BE2C (cell line): ENCODE data around the gene NT5M.

Experiments used
- DNase-seq: peaks from one replicate; pipeline ENCODE4 v3.0.0-alpha.2; 2020
- H3K27me3 ChIP-seq: fragments of 250-450 bp; sonication (Bioruptor Pico); 2 replicates; pipeline ENCODE4 v1.5.1; 2020; ENCODE audit warnings: mild to moderate bottlenecking
- H3K36me3 ChIP-seq: fragments of 250-450 bp; sonication (Bioruptor Pico); 2 replicates; pipeline ENCODE4 v1.5.1; 2020; ENCODE audit warnings: mild to moderate bottlenecking
- H3K4me1 ChIP-seq: fragments of 250-450 bp; sonication (Bioruptor Pico); 2 replicates; pipeline ENCODE4 v1.5.1; 2020
- H3K4me3 ChIP-seq: 2 replicates; pipeline ENCODE4 v1.5.1; 2011; ENCODE audit warnings: low read depth, low read length
- H3K9me3 ChIP-seq: fragments of 250-450 bp; sonication (Bioruptor Pico); 2 replicates; pipeline ENCODE4 v1.5.1; 2020
- TF ChIP-seq, protein P1 (sequence below): IDR thresholded peaks from 2 replicates; pipeline ENCODE4 v1.5.1; 2012; ENCODE audit warnings: mild to moderate bottlenecking, low read depth, low read length

NT5M gene

DNA sequence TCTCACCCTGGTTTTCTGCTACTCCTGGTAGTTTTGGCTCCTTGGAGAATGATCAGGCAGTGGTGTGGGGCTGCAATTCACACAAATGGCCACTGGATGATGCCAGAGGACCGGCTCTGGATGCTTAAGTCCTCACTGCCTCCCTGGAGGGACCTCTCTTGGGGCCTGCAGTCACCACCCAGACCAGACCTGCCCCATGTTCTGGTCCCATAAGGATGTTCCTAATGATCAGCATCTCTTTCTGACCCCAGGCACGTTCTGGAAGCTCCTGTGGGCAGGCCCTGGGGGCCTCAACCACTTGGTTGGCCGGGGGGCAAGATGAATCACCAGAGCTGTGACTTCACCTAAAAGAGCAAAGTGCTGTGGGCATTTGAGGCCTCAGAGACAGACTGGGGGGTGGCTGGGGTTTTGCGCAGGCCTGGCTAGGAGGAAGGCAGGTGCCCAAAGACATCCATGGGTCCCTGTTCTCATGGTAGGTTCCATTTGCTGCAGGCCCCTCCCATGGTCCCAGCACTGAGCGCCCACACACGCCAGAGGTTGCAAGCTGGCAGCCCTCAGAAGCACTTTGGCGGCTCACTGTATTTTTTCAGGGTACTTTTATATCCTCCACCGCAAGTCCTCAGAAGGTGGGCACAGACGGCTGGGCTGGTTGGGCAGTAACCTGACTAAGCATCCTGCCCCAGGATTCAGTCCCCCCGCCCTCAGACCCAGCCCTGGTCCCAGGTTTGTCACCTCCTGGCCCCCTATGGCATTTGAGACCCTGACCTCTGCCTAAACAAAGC, 53.2 kb downstream of the NT5M start:
- Histone ChIP-seq H3K4me1 (peaks cover 5% of the 10 kb centered on the region; the same call in 1 of the 2 replicates), H3K9me3 (no peaks in the 10 kb centered on the region), H3K36me3 (no peaks in the 10 kb centered on the region), H3K27me3 (no peaks in the 10 kb centered on the region), H3K4me3 (no peak overlapping the region)
- peak; percentile 71 for DNase-seq
- TF ChIP-seq, protein P1, sequence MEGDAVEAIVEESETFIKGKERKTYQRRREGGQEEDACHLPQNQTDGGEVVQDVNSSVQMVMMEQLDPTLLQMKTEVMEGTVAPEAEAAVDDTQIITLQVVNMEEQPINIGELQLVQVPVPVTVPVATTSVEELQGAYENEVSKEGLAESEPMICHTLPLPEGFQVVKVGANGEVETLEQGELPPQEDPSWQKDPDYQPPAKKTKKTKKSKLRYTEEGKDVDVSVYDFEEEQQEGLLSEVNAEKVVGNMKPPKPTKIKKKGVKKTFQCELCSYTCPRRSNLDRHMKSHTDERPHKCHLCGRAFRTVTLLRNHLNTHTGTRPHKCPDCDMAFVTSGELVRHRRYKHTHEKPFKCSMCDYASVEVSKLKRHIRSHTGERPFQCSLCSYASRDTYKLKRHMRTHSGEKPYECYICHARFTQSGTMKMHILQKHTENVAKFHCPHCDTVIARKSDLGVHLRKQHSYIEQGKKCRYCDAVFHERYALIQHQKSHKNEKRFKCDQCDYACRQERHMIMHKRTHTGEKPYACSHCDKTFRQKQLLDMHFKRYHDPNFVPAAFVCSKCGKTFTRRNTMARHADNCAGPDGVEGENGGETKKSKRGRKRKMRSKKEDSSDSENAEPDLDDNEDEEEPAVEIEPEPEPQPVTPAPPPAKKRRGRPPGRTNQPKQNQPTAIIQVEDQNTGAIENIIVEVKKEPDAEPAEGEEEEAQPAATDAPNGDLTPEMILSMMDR: peak; percentile 98

DNA sequence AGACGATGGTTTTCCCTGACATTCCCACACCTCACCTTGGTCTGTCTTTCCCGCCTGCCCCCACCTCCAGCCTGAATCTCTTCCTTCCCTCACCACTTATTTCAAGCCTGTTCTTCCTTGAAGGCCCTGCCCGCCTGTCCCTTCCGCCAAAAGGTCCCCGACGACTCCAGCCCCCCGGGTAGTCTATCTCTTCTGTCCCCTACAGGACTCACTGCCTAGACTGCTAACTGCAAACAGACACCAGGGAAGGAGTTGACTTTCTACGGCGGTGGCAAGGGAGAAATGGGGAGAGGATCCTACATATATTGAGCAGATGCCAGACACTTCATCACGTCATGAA, 53.7 kb downstream of the NT5M start:
- no peak for DNase-seq
- TF ChIP-seq, protein P1: no peak
- H3K27me3 ChIP-seq: no peaks in the 10 kb centered on the region
- H3K4me3 ChIP-seq: no peak overlapping the region
- H3K36me3 ChIP-seq: no peaks in the 10 kb centered on the region
- H3K4me1 ChIP-seq: peaks cover 5% of the 10 kb centered on the region; the same call in 1 of the 2 replicates
- no peaks in the 10 kb centered on the region for H3K9me3 ChIP-seq

DNA sequence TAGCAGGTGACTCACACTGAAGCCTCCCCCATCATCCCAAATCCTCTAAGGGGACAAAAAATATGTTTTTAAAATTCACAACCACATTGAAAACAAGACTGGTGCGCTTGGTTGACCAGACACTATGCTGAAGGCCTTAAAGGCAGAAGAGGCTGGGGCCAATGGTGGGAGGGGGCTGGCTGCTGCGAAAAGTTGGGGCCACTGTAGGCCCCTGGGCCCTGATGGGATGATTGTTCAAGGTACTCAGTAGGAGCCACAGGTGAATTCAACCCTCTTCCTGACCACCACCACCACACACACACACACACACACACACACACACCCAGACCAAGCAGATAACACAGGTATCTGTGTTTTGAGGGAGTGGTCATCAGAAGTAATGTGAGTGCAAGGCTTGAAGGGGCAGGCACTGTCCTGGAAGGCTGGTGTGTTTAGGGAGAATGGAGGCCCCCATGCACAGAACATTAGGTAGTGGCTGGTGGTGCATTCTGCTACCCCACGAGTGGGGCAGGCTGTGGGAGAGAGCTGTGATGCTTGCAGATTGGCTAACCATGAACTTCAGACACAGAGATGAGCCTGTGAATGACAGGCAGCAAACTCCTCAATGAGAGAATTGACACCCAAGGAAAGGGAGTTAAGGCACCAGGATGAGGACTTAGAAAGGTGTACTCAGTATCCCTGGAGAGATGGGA, 55.0 kb downstream of the NT5M start:
- Histone ChIP-seq H3K4me1 (no peaks in the 10 kb centered on the region), H3K36me3 (no peaks in the 10 kb centered on the region), H3K4me3 (no peak overlapping the region), H3K9me3 (no peaks in the 10 kb centered on the region), H3K27me3 (no peaks in the 10 kb centered on the region)
- DNase-seq: no peak
- TF ChIP-seq, protein P1: no peak

DNA sequence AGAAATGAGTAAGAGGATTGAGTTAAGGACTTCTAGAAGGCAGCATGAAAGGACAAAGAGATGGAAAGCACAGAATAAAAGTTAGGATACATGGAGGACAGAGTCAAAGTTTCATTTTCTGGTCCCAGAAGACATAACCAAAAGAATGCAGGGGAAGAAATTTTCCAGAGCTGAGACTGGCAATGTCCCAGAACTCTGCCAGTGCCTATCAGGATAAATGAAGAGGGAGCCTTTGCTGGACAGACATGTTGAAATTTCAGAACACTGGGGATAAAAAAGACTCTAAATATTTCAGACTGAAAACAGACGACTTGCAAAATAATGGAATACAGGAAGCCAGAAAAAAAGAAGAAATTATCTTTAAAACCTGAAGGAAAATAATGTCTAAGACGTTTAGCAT, 55.7 kb downstream of the NT5M start:
- DNase-seq: no peak
- Histone ChIP-seq H3K36me3 (no peaks in the 10 kb centered on the region), H3K4me1 (no peaks in the 10 kb centered on the region), H3K27me3 (no peaks in the 10 kb centered on the region), H3K4me3 (no peak overlapping the region), H3K9me3 (no peaks in the 10 kb centered on the region)
- TF ChIP-seq, protein P1: no peak

DNA sequence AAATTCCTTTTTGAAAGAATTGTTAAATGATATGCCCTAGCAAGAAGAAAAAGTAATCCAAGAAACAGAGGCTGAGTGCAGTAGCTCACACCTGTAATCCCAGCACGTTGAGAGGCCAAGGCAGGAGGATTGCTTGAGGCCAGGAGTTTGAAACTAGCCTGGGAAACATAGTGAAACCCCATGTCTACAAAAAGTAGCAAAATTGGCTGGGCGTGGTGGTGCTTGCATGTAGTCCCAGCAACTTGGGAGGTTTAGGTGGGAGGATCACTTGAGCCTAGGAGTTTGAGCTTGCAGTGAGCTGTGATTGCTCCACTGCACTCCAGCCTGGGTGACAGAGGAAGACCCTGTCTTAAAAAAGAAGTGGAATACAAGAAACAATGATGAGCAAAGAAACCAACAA, 56.1 kb downstream of the NT5M start:
- Histone ChIP-seq H3K4me3 (no peak overlapping the region), H3K27me3 (no peaks in the 10 kb centered on the region), H3K4me1 (no peaks in the 10 kb centered on the region), H3K36me3 (no peaks in the 10 kb centered on the region), H3K9me3 (no peaks in the 10 kb centered on the region)
- no peak for DNase-seq
- TF ChIP-seq, protein P1: no peak
